HepG2 (cell line): Measurements from ENCODE around the gene ATG2A. TPM values are rescaled to one million over a fixed set of nuclear protein-coding genes. Genes with fewer than 3 reads are reported as not detected.

Experiments used
- ERF ChIP-seq: IDR thresholded peaks from 2 replicates; pipeline ENCODE4 v1.6.1; 2018; ENCODE audit warnings: missing biosample characterization, missing genetic modification reagents
- FIP1L1 ChIP-seq: fragments of 200-400 bp; formaldehyde crosslinking; IDR thresholded peaks from 2 replicates; pipeline ENCODE4 v1.6.1; 2018; ENCODE audit warnings: low read depth, mild to moderate bottlenecking, low read length, moderate library complexity, borderline replicate concordance; ENCODE audit not compliant: insufficient read depth
- FOXC1 ChIP-seq: sonication (generic); formaldehyde crosslinking; IDR thresholded peaks from 2 replicates; pipeline ENCODE4 v1.8.0; 2022; ENCODE audit warnings: mild to moderate bottlenecking, missing genetic modification reagents, borderline replicate concordance
- JDP2 ChIP-seq: sonication (generic); formaldehyde crosslinking; IDR thresholded peaks from 2 replicates; pipeline ENCODE4 v1.8.1; 2022; ENCODE audit warnings: missing genetic modification reagents, borderline replicate concordance
- NFE2 ChIP-seq: sonication (generic); formaldehyde crosslinking; IDR thresholded peaks from 2 replicates; pipeline ENCODE4 v1.4.0; 2020; ENCODE audit warnings: missing genetic modification reagents
- RBFOX2 ChIP-seq: fragments of 200-400 bp; formaldehyde crosslinking; IDR thresholded peaks from 2 replicates; pipeline ENCODE4 v1.6.1; 2017; ENCODE audit warnings: low read depth, mild to moderate bottlenecking, low read length
- ZNF136 ChIP-seq: sonication (generic); formaldehyde crosslinking; IDR thresholded peaks from 2 replicates; pipeline ENCODE4 v1.8.1; 2022; ENCODE audit warnings: low read depth, mild to moderate bottlenecking, moderate library complexity, missing genetic modification reagents
- ZNF605 ChIP-seq: sonication (generic); formaldehyde crosslinking; IDR thresholded peaks from 2 replicates; pipeline ENCODE4 v1.8.0; 2022; ENCODE audit warnings: mild to moderate bottlenecking, missing genetic modification reagents
- ZNF619 ChIP-seq: sonication (generic); formaldehyde crosslinking; IDR thresholded peaks from 2 replicates; pipeline ENCODE4 v1.4.0; 2020; ENCODE audit warnings: mild to moderate bottlenecking, missing genetic modification reagents
- polyA plus RNA-seq, 8 experiments: library from polyadenylated mRNA; depleted of rRNA in 3 of 8; stranded (reverse) in 7 of 8; unstranded in 1 of 8; fragments of >200 nt; fragmentation: Illumina TruSeq in 4 of 8; extraction: Trizol in 4 of 8; gene quantifications; 2 replicates each; pipeline versions ENCODE4 v1.2.1 to v1.2.3, GENCODE V29; 2011 to 2016; ENCODE audit warnings: low read depth in 4 of 8, missing spikeins in 1 of 8, mixed read lengths in 1 of 8; ENCODE audit not compliant: insufficient read depth in 1 of 8
- total RNA-seq, 5 experiments: library from RNA; depleted of rRNA; stranded (reverse); fragments of >200 nt; fragmentation: Illumina TruSeq; extraction: Trizol; gene quantifications; 2 replicates each; pipeline ENCODE4 v1.2.3, GENCODE V29; 2016; ENCODE audit warnings: low read depth in 1 of 5
- TF ChIP-seq, protein P1 (sequence below): sonication (generic); formaldehyde crosslinking; IDR thresholded peaks from 2 replicates; pipeline ENCODE4 v1.8.0; 2022; ENCODE audit warnings: mild to moderate bottlenecking, missing genetic modification reagents, moderate library complexity
- TF ChIP-seq, protein P2 (sequence below): sonication (generic); formaldehyde crosslinking; IDR thresholded peaks from 2 replicates; pipeline ENCODE4 v1.8.0; 2022; ENCODE audit warnings: mild to moderate bottlenecking, missing genetic modification reagents, moderate library complexity
- TF ChIP-seq, protein P3 (sequence below): sonication (generic); formaldehyde crosslinking; IDR thresholded peaks from 2 replicates; pipeline ENCODE4 v1.4.0; 2020; ENCODE audit warnings: missing genetic modification reagents
- TF ChIP-seq, protein P4 (sequence below): sonication (generic); formaldehyde crosslinking; IDR thresholded peaks from 2 replicates; pipeline ENCODE4 v1.4.0; 2020; ENCODE audit warnings: mild to moderate bottlenecking, missing genetic modification reagents
- TF ChIP-seq, protein P5 (sequence below): sonication (generic); formaldehyde crosslinking; IDR thresholded peaks from 2 replicates; pipeline ENCODE4 v1.4.0; 2020; ENCODE audit warnings: missing genetic modification reagents
- TF ChIP-seq, protein P6 (sequence below): sonication (generic); formaldehyde crosslinking; IDR thresholded peaks from 2 replicates; pipeline ENCODE4 v1.5.1; 2020; ENCODE audit warnings: missing genetic modification reagents, mild to moderate bottlenecking, borderline replicate concordance

Gene ATG2A
- total and polyA plus RNA-seq, 2 of the 13 experiments (the other 11 are each of a cell fraction or from before 2014, with no cell fraction given): 6.7 to 8.0 TPM

DNA sequence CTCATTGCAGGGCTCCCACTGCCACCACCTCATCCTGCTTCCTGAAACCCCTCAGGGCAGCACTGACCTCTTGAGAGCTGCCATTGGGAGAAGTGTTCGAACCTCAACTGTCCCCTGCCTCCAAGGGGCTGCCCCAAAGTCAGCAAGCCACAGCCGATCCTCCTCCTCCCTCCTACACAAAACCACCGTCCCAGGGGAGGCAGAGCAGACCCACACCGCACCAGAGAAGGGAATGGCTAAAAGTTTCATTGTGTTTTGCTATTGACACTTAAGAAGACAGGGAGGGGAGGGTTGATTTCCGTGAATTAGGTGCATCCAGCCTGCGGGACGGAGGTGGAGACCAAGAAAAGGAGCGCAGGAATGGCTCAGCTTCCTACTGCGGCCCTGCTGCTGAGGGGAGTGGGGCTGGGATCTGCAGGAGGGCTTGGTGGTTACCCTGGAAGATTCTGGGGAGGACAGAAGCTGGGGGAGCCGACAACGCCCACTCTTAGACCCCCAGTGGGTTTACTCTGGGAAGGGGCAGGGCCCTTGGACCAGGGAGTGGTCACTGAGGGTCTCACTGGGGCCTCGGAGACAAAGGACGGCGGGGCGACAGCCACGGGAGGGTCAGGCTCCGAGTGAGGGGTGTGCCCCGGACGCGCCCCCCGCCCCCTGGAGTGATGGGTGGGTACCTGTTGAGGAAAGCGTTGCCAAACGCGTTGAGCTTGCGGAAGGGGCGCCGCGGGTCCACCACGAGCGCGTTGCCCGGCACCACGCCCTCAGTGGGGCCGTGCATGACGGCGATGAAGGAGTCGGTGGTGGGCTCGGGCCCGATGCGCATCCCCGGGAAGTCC is 39.4 kb downstream of the ATG2A start (continued):
- no peak for TF ChIP-seq RBFOX2
- no peak for TF ChIP-seq ZNF619 (CRISPR knock-in tag)
- TF ChIP-seq, protein P1, sequence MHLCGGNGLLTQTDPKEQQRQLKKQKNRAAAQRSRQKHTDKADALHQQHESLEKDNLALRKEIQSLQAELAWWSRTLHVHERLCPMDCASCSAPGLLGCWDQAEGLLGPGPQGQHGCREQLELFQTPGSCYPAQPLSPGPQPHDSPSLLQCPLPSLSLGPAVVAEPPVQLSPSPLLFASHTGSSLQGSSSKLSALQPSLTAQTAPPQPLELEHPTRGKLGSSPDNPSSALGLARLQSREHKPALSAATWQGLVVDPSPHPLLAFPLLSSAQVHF (CRISPR knock-in tag): no peak
- TF ChIP-seq, protein P2, sequence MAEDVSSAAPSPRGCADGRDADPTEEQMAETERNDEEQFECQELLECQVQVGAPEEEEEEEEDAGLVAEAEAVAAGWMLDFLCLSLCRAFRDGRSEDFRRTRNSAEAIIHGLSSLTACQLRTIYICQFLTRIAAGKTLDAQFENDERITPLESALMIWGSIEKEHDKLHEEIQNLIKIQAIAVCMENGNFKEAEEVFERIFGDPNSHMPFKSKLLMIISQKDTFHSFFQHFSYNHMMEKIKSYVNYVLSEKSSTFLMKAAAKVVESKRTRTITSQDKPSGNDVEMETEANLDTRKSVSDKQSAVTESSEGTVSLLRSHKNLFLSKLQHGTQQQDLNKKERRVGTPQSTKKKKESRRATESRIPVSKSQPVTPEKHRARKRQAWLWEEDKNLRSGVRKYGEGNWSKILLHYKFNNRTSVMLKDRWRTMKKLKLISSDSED (CRISPR knock-in tag): no peak
- TF ChIP-seq, protein P3, sequence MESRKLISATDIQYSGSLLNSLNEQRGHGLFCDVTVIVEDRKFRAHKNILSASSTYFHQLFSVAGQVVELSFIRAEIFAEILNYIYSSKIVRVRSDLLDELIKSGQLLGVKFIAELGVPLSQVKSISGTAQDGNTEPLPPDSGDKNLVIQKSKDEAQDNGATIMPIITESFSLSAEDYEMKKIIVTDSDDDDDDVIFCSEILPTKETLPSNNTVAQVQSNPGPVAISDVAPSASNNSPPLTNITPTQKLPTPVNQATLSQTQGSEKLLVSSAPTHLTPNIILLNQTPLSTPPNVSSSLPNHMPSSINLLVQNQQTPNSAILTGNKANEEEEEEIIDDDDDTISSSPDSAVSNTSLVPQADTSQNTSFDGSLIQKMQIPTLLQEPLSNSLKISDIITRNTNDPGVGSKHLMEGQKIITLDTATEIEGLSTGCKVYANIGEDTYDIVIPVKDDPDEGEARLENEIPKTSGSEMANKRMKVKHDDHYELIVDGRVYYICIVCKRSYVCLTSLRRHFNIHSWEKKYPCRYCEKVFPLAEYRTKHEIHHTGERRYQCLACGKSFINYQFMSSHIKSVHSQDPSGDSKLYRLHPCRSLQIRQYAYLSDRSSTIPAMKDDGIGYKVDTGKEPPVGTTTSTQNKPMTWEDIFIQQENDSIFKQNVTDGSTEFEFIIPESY (CRISPR knock-in tag): no peak
- no peak for TF ChIP-seq ZNF605 (CRISPR knock-in tag)
- TF ChIP-seq JDP2: no peak
- TF ChIP-seq, protein P4, sequence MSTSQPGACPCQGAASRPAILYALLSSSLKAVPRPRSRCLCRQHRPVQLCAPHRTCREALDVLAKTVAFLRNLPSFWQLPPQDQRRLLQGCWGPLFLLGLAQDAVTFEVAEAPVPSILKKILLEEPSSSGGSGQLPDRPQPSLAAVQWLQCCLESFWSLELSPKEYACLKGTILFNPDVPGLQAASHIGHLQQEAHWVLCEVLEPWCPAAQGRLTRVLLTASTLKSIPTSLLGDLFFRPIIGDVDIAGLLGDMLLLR (CRISPR knock-in tag): no peak
- TF ChIP-seq, protein P5, sequence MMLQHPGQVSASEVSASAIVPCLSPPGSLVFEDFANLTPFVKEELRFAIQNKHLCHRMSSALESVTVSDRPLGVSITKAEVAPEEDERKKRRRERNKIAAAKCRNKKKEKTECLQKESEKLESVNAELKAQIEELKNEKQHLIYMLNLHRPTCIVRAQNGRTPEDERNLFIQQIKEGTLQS (CRISPR knock-in tag): no peak
- no peak for TF ChIP-seq NFE2 (CRISPR knock-in tag)
- no peak for TF ChIP-seq FIP1L1
- TF ChIP-seq, protein P6, sequence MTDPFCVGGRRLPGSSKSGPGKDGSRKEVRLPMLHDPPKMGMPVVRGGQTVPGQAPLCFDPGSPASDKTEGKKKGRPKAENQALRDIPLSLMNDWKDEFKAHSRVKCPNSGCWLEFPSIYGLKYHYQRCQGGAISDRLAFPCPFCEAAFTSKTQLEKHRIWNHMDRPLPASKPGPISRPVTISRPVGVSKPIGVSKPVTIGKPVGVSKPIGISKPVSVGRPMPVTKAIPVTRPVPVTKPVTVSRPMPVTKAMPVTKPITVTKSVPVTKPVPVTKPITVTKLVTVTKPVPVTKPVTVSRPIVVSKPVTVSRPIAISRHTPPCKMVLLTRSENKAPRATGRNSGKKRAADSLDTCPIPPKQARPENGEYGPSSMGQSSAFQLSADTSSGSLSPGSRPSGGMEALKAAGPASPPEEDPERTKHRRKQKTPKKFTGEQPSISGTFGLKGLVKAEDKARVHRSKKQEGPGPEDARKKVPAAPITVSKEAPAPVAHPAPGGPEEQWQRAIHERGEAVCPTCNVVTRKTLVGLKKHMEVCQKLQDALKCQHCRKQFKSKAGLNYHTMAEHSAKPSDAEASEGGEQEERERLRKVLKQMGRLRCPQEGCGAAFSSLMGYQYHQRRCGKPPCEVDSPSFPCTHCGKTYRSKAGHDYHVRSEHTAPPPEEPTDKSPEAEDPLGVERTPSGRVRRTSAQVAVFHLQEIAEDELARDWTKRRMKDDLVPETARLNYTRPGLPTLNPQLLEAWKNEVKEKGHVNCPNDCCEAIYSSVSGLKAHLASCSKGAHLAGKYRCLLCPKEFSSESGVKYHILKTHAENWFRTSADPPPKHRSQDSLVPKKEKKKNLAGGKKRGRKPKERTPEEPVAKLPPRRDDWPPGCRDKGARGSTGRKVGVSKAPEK (CRISPR knock-in tag): no peak
- 0 out of 2 replicates have a peak, but pooled peaks have one; percentile 10 for TF ChIP-seq FOXC1
- no peak for TF ChIP-seq ZNF136 (CRISPR knock-in tag)
- 0 out of 2 replicates have a peak, but pooled peaks have one; percentile 1 for TF ChIP-seq ERF (CRISPR knock-in tag)
